OCI-M2 (cell line): Measurements from ENCODE around the gene FCRL3.
"Not testable (repeated sequence)": the region's sequence is repeated elsewhere in the genome, so short reads cannot be mapped to it uniquely, and the experiment has no call there.

Experiments
- DNase-seq: peaks from one replicate; lab custom pipeline; 2025; ENCODE audit not compliant: unreplicated experiment; lab: John Stamatoyannopoulos, UW

Gene FCRL3, protein sequence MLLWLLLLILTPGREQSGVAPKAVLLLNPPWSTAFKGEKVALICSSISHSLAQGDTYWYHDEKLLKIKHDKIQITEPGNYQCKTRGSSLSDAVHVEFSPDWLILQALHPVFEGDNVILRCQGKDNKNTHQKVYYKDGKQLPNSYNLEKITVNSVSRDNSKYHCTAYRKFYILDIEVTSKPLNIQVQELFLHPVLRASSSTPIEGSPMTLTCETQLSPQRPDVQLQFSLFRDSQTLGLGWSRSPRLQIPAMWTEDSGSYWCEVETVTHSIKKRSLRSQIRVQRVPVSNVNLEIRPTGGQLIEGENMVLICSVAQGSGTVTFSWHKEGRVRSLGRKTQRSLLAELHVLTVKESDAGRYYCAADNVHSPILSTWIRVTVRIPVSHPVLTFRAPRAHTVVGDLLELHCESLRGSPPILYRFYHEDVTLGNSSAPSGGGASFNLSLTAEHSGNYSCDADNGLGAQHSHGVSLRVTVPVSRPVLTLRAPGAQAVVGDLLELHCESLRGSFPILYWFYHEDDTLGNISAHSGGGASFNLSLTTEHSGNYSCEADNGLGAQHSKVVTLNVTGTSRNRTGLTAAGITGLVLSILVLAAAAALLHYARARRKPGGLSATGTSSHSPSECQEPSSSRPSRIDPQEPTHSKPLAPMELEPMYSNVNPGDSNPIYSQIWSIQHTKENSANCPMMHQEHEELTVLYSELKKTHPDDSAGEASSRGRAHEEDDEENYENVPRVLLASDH

GRCh38 chr1:157700732-157701131, at the start of gene FCRL3:
FCRL3 (minus strand) TSS chr1:157700769; CDS start chr1:157700489, 280 bp downstream.
- no peak for DNase-seq

GRCh38 chr1:157748262-157748817, 47.8 kb upstream of the FCRL3 start:
- no peak for DNase-seq

GRCh38 chr1:157739229-157739901, 38.8 kb upstream of the FCRL3 start:
- DNase-seq = no peak

GRCh38 chr1:157735991-157736390, 35.4 kb upstream of the FCRL3 start:
- not testable (repeated sequence) for DNase-seq

GRCh38 chr1:157734321-157734720, 33.8 kb upstream of the FCRL3 start:
- no peak for DNase-seq

DNA sequence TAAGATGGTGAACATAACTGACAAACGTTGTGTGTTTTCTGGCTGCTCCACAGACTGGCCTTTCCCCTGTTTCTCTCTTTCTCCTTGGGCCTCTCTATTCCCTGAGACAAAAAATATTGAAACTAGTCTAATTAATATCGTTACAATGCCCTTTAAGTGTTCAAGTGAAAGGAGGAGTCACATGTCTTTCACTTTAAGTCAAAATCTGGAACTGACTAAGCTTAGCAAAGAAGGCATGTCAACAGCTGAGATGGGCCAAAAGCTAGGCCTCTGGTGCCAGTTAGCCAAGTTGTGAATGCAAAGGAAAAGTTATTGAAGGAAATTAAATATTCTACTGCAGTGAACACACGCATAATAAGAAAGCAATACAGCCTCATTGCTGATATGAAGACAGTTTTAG, 32.2 kb upstream of the FCRL3 start:
- DNase-seq = no peak

- DNase-seq = no peak
Measured at GRCh38 chr1:157725221-157725577, 24.6 kb upstream of the FCRL3 start.

DNA sequence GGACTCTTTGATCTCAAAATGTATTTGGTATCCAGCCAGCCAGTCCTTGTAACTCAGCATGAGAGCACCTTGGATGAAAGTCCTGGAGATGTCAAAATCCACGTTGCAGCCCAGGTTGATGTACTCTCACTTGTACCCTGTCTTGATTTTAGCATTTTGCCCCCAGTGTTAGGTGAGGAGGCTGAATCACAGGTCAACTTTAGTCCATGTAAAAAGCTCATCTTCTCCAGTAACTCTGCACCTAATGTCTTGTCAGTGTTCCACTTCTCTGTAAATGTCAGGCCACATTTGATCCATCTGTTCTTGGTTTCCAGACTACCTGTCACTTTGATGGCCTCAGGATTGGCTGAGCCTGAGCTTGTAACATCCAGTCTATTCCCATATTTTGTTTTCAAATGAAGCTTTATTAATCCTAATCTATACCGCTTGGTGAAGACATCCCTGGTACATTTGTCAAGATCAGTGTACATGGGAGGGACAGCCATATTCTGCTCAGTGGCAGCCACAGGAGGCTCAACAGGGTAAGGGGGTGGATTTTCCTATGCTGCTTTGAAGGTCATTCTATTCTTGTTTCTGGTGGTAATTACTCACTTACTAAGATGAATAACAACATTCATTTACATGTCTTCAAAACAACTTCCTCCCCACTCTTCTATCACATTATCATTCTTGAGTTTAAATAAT, 24.1 kb upstream of the FCRL3 start:
- no peak for DNase-seq

GRCh38 chr1:157723157-157723556, 22.6 kb upstream of the FCRL3 start:
- DNase-seq = no peak

GRCh38 chr1:157721985-157722384, 21.4 kb upstream of the FCRL3 start:
- no peak for DNase-seq

GRCh38 chr1:157715736-157716135, 15.2 kb upstream of the FCRL3 start:
- DNase-seq = no peak

DNA sequence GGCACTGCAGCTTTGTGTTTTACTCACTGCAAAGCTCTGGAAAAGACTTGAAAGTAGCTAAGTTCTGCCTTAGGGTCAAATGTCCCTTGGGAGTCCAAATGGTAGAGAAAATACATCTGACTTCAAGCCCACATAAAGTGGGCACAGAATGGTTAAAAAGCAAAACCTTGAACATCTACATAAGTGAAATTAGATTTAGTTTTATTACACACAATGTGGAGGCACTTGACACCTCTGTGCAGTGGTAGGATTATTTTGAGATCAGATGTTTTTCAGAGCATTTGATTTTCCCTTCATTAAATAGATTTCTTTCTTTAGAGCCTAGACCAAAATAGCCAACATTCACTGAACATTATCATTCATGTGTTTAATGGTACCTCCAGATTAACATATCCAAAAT, 11.2 kb upstream of the FCRL3 start:
- DNase-seq = no peak

DNA sequence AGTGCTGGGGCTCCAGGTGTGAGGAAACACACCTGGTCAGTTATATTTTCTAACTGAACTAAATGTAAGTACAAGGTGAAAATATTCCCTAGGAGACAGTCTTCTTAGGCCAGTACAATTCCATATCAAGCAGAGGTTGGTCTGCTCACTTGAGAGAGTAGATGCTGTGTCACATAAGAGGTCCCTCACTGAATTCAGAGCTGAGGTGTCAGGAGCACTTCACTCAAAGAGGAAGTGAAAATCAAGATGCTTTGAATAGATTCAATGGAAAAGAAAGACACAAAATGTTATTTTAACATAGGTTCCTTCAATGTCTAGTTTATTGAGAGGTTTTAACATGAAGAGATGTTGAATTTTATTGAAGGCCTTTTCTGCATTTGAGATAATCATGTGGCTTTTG, 4.3 kb upstream of the FCRL3 start:
- DNase-seq = no peak

DNA sequence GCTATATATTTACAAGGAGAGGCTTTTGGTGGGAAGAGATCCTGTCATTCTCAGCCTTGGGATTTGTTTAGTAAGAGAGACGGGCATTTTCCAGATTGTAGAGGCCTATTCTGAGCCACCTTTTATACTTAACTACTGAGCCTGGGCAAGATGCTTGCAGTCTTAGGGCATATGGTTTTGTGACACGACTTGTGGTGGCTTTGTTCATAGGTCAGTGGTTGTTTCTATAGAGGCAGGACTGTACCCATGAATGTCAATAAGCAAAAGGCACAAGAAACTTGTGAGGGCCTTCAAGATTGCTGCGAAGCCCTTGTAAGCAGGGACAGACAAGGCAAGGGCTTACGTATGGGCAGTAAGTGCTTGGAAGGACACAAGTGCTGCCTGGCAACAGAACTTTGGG, 3.4 kb upstream of the FCRL3 start:
- no peak for DNase-seq

DNA sequence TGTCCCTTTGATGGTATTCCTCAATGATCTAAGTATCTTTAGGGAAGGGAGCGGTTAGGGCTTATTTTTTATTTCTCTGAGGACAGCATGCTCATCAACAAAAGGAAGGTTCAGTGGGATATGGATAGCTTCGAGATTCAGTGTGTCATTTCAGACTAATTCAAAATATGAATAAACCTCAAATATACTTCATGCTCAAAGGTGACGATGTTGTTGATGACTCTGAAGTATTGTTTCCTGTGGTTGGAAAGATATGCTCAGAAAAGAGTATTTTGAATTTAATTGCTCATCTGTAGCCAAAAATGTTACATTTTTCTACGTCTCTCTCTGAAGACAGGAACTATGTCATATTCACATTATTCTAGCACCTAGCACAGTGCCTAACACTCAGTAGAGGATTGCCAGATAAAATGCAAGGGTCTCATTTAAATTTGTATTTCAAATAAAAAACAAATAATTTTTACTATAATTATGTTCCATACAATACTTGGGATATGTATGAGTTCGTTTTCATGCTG, 1.8 kb upstream of the FCRL3 start:
- DNase-seq = no peak

- no peak for DNase-seq
Measured at GRCh38 chr1:157700305-157700704, 264 bp downstream of the FCRL3 start.

DNA sequence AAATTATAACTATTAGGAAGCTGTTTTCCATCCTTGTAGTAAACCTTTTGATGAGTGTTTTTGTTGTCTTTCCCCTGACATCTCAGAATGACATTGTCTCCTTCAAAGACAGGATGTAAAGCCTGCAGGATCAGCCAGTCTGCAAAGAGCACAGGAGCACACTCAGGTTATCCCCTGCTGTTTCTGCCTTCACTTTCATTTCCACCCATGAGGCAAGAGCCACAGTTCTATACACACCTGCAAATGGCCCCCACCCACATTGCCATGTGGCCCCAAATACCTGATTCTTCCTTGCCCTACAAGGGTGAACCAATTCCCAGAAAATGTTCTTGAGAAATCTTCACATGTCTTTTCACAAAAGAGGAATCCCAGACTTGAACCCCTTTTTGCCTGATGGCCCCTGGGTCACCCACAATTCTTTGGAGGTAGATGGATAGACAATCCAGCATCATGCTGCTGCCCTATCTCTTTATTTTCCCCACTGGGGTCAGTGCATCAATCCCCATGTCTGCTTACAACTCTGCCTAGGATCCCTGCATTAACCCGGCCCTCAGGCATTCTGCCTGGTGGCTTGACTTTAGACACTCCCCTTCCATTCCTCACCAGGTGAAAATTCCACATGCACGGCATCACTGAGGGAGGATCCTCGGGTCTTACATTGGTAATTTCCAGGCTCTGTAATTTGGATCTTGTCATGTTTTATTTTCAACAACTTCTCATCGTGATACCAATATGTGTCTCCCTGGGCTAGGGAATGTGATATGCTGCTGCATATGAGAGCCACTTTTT, 2.6 kb downstream of the FCRL3 start:
- no peak for DNase-seq

DNA sequence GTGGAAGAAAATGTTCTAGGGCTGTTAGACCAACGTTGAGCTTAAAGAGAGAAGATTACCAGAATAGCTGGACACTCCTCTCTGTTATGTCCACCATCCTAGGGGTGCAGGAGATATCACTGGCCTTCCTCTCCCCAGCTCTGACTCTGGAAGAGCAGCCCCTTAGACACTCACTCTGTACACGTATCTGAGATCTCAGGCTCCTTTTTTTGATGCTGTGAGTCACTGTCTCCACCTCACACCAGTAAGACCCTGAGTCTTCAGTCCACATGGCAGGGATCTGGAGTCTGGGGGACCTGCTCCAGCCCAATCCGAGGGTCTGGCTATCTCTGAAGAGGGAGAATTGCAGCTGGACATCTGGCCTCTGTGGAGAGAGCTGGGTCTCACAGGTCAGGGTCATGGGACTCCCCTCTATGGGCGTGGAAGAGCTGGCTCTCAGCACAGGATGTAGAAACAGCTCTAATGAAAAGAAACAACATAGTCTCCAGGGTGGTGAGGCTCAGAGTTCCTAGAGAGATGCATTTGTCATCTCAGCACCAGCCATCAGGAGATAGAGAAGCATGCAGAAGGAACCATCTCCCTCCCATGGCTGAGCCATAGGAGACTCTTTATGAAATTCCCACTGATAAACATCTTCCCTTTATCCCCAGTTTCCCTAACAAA, 3.5 kb downstream of the FCRL3 start:
- no peak for DNase-seq

DNA sequence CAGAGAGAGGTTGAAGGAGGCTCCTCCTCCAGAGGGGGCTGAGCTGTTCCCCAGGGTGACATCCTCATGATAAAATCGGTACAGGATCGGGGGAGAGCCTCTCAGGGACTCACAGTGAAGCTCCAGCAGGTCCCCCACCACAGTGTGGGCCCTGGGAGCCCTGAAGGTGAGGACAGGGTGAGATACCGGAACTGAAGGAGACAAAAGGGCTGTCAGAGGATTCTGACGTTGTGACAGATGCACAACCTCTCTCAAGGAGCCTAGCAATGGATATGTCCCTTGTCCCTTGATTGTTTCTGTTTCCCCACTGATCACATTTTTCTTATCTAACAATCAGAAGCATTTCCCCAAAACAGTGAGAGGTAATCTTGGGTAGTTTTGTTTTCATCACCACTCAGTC, 5.2 kb downstream of the FCRL3 start:
- DNase-seq = no peak
